HG02623 (cell line): ENCODE data around the gene CATSPER3.

ENCODE experiments used
- ATAC-seq: cut with Tn5 transposase; IDR thresholded peaks from one replicate; pipeline ENCODE4 v1.9.1; 2021; ENCODE audit warnings: moderate library complexity; ENCODE audit not compliant: unreplicated experiment

Gene CATSPER3

GRCh38 chr5:135009736-135010501 lies 42.2 kb downstream of the CATSPER3 start:
- ATAC-seq: no peak

- ATAC-seq: no peak
These were observed 43.0 kb downstream of the CATSPER3 start for GRCh38 chr5:135010502-135011354.

DNA sequence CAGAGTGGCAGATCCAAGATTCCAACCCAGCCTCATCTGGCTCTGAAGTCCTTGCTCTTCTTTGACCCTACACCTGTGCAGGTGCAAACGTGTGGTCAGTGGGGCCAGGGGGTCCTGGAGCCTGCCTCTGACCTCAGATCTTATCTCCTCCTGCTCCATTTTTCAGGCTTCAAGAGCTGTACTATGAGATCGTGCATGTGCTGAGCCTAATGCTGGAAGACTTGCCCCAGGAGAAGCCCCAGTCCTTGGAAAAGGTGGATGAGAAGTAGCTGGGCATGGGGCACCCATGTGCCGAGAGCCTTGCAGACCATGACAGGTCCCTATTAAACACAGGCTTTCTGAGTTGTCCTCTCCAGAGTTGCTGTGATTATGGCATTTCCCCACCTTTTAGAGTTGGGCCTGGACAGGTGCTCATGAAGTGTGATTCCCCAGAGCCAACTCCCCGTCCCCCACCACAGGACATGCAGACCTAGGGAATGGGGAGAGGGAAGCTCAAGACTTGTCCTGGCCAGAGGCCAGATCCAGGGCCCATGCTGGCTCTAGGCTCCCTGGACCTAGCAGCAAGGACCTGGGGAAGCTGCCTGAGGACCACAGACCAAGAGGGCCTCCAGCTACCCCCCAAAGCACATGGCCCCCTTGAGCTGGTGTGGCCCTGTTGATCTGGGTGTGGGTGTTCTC lies 43.8 kb downstream of the CATSPER3 start:
- no peak for ATAC-seq

GRCh38 chr5:135012033-135012588 lies 44.4 kb downstream of the CATSPER3 start:
- ATAC-seq: no peak

DNA sequence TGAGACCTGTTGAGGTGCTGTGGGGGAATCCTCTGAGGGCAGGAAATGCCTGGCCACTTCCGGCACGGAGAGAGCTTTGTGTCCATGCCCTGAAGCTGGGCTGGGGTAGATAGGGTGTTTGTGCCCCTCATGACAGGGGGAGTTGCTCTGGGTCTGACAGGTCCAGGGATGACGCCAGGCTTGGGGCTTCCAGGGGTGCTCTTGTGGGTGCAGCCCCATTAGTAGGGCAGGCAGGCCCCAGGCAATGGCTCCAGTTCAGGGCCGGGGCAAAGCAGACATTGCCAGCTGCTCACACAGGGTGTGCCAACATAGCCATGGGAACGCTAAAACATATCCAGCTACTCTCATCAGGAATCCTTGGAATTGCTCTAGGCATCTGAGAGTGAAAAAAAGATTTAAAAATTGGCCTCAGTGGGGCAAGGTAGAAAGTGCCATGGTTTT lies 45.3 kb downstream of the CATSPER3 start:
- ATAC-seq: no peak

- no peak for ATAC-seq
These were observed 45.7 kb downstream of the CATSPER3 start for GRCh38 chr5:135013445-135013844.

DNA sequence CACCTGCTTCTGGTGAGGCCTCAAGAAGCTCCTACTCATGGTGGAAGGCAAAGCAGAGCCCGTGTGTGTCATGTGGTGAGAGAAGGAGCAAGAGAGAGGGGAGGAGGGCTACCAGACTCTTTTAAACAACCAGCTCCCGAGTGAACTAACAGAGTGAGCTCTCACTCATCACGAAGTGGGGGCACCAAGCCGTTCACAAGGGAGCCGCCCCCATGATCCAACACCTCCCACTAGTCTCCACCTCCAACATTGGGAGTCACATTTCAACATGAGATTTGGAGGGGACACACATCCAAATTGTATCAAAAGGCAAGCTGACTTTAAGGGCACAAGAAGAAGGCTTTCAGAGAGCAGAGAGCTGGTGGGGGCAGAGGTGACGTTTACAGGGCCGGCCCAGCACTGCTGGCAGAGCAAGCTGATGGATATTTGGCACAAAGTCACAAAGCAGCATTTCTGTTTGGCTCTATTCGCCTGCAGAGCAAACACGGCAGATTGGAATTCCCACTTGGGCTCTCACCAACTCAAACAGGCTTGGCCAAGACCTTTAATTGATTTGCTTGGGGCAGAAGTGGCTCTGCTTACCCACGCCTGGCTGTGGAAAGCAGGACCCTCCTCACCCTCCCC lies 46.4 kb downstream of the CATSPER3 start:
- no peak for ATAC-seq

- no peak for ATAC-seq
These were observed 48.2 kb downstream of the CATSPER3 start for GRCh38 chr5:135015942-135016341.

DNA sequence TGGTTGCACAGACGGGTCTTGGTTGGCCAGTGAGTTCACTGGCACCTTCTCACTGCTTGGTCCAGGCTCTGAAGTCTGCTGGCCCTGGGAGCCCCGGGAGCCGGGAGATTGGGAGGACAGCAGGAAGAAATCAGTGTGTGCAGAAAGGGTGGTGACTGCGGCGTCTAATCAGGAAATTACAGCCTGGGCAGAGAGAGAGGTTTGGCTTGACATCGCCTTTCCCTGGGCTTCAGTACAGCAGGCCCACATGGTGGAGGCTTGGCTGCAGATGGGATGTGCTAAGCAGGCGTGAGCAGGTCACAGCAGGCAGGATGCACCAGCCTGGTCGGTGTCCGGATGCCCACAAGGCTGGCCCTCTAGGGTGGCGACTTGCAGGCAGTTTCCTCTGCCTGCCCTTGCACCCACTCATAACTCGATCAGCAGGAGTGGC lies 49.2 kb downstream of the CATSPER3 start:
- no peak for ATAC-seq

DNA sequence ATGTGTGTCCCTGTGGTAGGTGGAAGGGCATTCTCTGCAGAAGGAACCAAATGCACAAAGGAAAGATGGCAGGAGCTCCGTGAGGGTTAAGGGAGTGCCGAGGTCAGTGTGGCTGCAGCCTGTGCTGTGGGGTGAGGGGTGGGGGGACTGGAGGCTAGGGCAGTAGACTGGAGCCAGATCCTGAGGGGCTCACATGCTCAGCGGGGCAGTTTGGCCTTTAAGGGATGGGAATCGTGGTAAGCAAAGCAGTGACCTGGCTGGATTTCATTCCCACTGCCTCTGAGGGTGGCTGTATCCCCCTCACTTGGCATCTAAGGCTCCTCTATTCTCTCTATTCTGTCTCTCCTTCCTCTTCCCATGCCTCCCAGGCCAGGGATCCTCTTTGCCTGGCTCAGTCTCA lies 50.8 kb downstream of the CATSPER3 start:
- ATAC-seq: no peak

DNA sequence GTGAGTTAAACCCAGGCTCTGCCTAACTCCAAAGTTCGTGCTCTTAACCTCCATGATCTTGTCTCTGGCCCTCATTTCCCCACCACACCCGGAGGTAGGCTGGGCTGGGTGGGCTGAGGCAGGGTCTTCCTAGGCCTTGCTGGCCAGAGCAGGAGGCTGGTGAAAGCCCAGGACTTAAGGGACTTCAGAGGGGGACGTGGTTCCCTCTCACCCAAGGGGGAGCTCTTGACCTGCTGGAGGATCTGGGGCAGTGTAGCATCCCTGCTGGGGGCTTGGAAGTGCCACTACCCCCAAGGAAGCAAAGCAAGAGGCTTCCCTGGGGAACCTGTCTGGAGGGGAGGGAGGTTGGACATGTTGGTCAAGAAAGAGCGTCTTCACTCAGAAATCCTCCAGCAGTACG lies 51.6 kb downstream of the CATSPER3 start:
- ATAC-seq: no peak

- no peak for ATAC-seq
These were observed 52.6 kb downstream of the CATSPER3 start for GRCh38 chr5:135020111-135020895.

DNA sequence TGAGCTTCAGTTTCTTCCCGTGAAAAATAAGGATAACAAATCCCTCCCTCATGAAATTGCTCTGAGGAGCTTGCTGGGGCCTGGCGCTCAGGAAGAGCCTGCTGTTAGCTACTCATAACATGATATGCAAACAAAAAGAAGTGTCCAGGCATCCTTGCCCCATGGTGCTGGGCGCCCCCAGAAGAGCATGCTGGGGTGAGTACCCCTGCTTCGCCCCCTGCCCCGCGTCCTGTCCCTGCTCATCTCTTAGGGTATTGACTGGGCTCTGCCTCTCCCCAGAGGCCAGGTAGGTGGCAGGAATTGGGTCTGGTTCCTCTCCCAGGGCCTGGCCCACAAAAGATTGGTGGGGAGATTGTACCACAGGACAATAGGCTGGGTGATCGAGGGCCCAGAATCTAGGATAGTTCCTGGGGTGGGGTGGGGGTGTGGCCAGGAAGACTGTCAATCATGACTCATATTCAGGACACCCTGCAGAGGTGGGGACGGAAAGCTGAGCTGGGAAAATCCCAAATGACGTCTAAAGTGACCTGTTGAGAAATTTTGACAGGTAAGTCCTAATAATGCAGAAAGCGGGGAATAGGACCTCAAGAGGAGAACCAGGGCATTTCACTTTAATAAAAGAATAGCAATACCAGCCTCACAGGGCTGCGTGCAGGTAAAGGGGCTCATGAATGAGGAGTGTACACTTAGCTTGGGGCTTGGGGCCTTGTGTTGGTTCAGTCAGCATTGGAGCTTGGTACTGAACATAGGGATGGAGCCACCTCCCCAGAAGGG lies 57.4 kb downstream of the CATSPER3 start:
- ATAC-seq: no peak

DNA sequence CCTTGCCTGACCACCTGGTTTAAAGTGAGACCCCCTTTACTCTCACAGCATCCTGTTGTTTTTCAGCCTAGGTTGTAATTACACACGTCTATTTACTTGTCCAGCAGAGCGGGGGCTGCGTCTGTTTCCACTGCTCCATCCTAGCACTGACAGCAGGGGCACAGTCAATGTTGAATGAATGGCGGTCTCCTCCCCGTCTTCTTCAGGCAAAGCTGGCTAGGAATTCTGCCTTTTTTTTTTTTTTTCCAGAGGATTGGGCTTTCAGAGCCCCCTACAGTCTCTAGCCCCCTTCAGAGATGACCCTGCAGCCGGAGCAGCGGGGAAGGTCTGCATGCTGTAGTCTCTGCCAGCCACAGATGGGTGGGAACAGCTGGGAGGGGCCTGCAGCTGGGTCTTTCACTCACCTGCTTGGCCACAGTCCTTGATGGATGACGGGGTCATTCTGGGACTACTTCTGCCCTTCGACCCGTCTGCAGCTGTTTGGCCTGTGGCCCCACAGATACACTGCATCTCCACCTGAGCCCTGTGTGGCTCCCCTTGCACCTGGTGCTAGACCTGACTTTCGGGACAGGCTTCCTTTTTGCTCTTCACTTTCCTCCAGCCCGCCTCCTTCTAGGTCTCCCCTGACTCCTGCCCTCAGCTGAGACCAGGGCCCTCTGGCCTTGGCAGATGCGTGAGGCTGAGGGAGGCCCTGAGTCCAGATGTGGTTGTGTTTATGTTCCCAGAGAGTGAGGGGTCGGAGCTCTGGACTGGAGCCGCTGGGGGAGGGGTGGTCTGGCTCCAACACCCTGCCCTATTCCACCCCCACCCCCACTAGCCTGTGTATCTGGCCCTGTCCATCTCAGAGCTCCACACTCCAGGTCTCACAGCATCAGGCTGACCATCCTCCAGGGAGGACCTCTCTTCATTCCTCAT lies 58.3 kb downstream of the CATSPER3 start:
- no peak for ATAC-seq

DNA sequence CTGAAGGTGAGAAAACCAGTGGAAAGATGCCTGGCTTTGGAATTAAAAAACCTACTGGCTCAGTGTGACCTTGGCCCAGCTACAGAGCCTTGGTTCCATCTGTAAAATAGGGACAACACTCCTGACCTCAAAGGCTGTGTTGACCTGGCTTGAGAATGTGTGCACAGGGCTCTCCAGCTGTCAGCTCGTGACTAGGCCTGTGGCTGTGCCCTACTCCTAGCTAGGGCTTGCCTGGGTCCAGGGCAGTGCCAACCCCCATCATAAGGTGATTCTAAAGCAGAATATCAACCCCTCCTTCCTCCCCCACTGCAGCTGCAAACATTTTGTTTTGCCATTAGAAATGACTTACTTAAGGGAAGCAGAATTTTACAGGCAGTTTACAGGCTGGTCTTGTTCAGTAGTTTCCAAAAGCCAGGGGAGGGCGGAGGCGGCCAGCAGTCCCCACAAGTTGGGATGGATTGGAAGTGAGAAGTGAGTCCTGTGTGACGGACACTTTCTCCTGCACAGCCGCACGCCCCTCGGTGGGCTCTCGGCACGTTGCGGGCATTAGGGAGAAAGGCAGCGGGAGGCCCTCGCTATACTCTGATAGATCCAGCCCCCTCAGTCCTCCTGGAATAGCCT lies 59.0 kb downstream of the CATSPER3 start:
- no peak for ATAC-seq

DNA sequence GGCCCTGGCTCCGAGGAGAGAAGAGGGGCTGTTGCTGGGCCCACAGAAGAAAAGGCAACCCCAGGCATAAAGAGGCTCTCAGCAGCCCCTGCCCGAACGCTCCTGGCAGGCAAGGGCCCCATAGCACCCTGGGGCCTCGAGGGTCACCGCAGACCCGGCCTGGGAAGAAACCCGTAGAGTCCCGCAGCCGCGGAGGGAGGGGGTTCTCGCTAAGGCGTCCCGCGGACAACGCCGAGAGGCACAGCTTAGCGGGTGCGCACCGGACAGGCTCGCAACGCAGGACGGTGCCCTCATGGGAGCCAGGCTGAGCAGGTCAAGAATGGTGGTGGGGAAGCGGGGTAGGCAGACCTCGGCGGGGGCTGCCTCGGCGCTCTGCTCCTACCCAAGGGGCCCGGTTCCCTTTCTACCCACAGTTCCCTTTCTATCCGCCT lies 59.6 kb downstream of the CATSPER3 start:
- ATAC-seq: no peak

- ATAC-seq: no peak
These were observed 60.2 kb downstream of the CATSPER3 start for GRCh38 chr5:135027697-135028615.
